Measurements from ENCODE around the gene CCL4. TPM values are rescaled to one million over a fixed set of nuclear protein-coding genes. Genes with fewer than 3 reads are reported as not detected.

CCL4 gene
- total RNA-seq, 4 donors from 2014 or later, result 1.1 to 1.5 TPM; not detected in 2

GRCh38 chr17:36144981-36145729 is 41.5 kb downstream of the CCL4 start:
- TF ChIP-seq CTCF (IDR thresholded peaks at IDR 0.05), result no peak
- no peak for TF ChIP-seq POLR2A (IDR thresholded peaks at IDR 0.05)
- Histone ChIP-seq H3K4me1 (peaks cover 0 to 12% (median 3%) of the 10 kb centered on the region in 4 donors), H3K9me3 (no peaks in the 10 kb centered on the region), H3K27me3 (no peaks in the 10 kb centered on the region), H3K36me3 (no peaks in the 10 kb centered on the region), H3K27ac (no peak overlapping the region), H3K4me3 (no peak overlapping the region)
- DNase-seq, result no peak

GRCh38 chr17:36147601-36148000 is 44.0 kb downstream of the CCL4 start:
- TF ChIP-seq CTCF (IDR thresholded peaks at IDR 0.05), result no peak
- no peak for TF ChIP-seq POLR2A (IDR thresholded peaks at IDR 0.05)
- H3K4me1 ChIP-seq, result peaks cover 0 to 6% (median under 1%) of the 10 kb centered on the region in 4 donors
- H3K27ac ChIP-seq, result no peak overlapping the region
- no peaks in the 10 kb centered on the region for H3K27me3 ChIP-seq
- H3K9me3 ChIP-seq, result no peaks in the 10 kb centered on the region
- DNase-seq, result no peak
- no peaks in the 10 kb centered on the region for H3K36me3 ChIP-seq
- no peak overlapping the region for H3K4me3 ChIP-seq

DNA sequence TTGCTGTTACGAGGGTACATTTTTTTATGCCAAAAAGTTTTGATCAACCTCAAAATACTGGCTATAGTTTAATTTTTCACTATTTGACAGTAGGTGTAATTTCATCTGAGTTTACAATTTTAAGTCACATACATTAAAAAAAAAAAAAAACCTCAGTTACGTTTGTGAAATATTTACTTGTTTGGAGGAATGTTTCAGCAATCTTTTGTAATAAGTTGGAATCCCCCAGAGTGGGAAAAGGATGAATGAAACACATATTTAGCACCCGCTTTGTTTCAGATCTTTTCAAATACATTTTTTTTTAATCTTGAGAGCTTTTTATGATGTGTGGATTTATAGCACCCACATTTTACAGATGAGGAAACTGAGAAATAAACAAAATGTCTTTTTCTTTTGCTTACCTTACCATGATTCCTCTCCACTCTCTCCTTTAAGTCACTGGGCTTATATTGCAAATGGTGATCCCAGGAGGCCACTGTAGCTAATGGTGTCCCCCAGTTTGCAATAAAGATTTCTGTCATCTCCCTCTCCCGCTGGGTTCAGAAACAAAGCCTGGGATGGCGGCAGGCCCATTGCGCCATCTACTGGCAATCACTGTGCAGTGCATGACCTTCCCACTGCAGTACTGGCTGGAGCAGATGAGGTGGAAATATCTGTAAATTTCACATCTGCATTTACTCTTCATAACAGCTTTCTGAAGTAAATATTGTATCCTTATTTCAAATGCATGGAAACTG is 45.1 kb downstream of the CCL4 start:
- TF ChIP-seq POLR2A (IDR thresholded peaks at IDR 0.05) (no peak), CTCF (IDR thresholded peaks at IDR 0.05) (peak; percentile 86 to 100 (median 98))
- Histone ChIP-seq H3K4me1 (peaks cover 0 to 6% (median 0%) of the 10 kb centered on the region in 4 donors), H3K36me3 (no peaks in the 10 kb centered on the region), H3K9me3 (no peaks in the 10 kb centered on the region), H3K4me3 (no peak overlapping the region), H3K27me3 (no peaks in the 10 kb centered on the region), H3K27ac (no peak overlapping the region)
- peak; percentile 56 to 84 (median 82) for DNase-seq

- Histone ChIP-seq H3K4me1 (peaks cover 0 to 6% (median 0%) of the 10 kb centered on the region in 4 donors), H3K27ac (no peak overlapping the region), H3K36me3 (no peaks in the 10 kb centered on the region), H3K27me3 (no peaks in the 10 kb centered on the region), H3K9me3 (no peaks in the 10 kb centered on the region), H3K4me3 (no peak overlapping the region)
- DNase-seq, result no peak
- no peak for TF ChIP-seq POLR2A (IDR thresholded peaks at IDR 0.05)
- no peak for TF ChIP-seq CTCF (IDR thresholded peaks at IDR 0.05)
Measured at GRCh38 chr17:36149296-36149820, 45.7 kb downstream of the CCL4 start.

- no peaks in the 10 kb centered on the region for H3K27me3 ChIP-seq
Measured at GRCh38 chr17:36151891-36152638, 48.4 kb downstream of the CCL4 start.

More at GRCh38 chr17:36151891-36152638, 48.4 kb downstream of the CCL4 start:
- Histone ChIP-seq H3K9me3 (no peaks in the 10 kb centered on the region), H3K4me1 (peaks cover 0 to 6% (median 0%) of the 10 kb centered on the region in 4 donors), H3K4me3 (no peak overlapping the region), H3K36me3 (no peaks in the 10 kb centered on the region), H3K27ac (no peak overlapping the region)
- no peak for DNase-seq
- no peak for TF ChIP-seq POLR2A (IDR thresholded peaks at IDR 0.05)
- TF ChIP-seq CTCF (IDR thresholded peaks at IDR 0.05), result no peak
